Natural killer cell treated with Interleukin-12 subunit alpha and Interleukin-12 subunit beta and Interleukin-15 and Interleukin-18, amount 100 ng/mL, for 72 hours (primary cell): ENCODE measurements around the gene ARL5A. TPM values are rescaled to one million over a fixed set of nuclear protein-coding genes. Genes with fewer than 3 reads are reported as not detected.

Source experiments
- ATAC-seq, 2 donors: fragments of 150-1000 bp; cut with Tn5 transposase in 1 of 2; sonication (Bioruptor Pico), chemical (Tn5 transposase) in 1 of 2; 2 replicates each; pipeline ENCODE4 v1.10.0; 2021
- DNase-seq: peaks from one replicate; pipeline ENCODE4 v3.0.0; 2022; ENCODE audit warnings: low spot score
- H3K27ac Mint-ChIP-seq, 2 donors: 1 replicate in 1 of 2; 2 replicates in 1 of 2; pipeline ENCODE4 v1.8.0; 2022; ENCODE audit warnings: mixed read lengths in 2 of 2, mild to moderate bottlenecking in 1 of 2, moderate library complexity in 1 of 2
- H3K27me3 Mint-ChIP-seq, 2 donors: 1 replicate in 1 of 2; 2 replicates in 1 of 2; pipeline ENCODE4 v1.8.0; 2022; ENCODE audit warnings: mixed read lengths in 2 of 2
- H3K36me3 Mint-ChIP-seq: one replicate; pipeline ENCODE4 v1.8.0; 2022; ENCODE audit warnings: mixed read lengths
- H3K4me1 Mint-ChIP-seq, 2 donors: 1 replicate in 1 of 2; 2 replicates in 1 of 2; pipeline ENCODE4 v1.8.0; 2022; ENCODE audit warnings: low read depth in 2 of 2, mixed read lengths in 2 of 2, mild to moderate bottlenecking in 1 of 2
- H3K4me3 Mint-ChIP-seq: one replicate; pipeline ENCODE4 v1.8.0; 2022; ENCODE audit warnings: mixed read lengths
- H3K9me3 Mint-ChIP-seq: 2 replicates; pipeline ENCODE4 v1.8.0; 2022; ENCODE audit warnings: mixed read lengths
- total RNA-seq, 2 donors: library from RNA; stranded (reverse); gene quantifications; one replicate each; pipeline ENCODE4 v1.2.3, GENCODE V29; 2022

The ARL5A gene
- total RNA-seq, 2 donors from 2014 or later = 45.5 to 68.2 TPM

GRCh38 chr2:151826737-151827157, 1.5 kb downstream of the ARL5A start:
- DNase-seq (no peak), ATAC-seq (no peak)
- Mint-ChIP-seq H3K4me3 (peak overlapping the region; percentile 96), H3K4me1 (peaks cover 39 to 62% of the 10 kb centered on the region in 2 donors), H3K9me3 (peaks cover 3% of the 10 kb centered on the region), H3K27ac (peak overlapping the region; percentile 74 to 98), H3K36me3 (no peaks in the 10 kb centered on the region), H3K27me3 (no peaks in the 10 kb centered on the region)

GRCh38 chr2:151824886-151825285, 3.3 kb downstream of the ARL5A start:
- Mint-ChIP-seq H3K4me1 (peaks cover 48 to 77% of the 10 kb centered on the region in 2 donors), H3K4me3 (no peak overlapping the region), H3K27ac (no peak overlapping the region), H3K36me3 (no peaks in the 10 kb centered on the region), H3K27me3 (no peaks in the 10 kb centered on the region), H3K9me3 (peaks cover 3% of the 10 kb centered on the region)
- no peak for ATAC-seq
- no peak for DNase-seq

DNA sequence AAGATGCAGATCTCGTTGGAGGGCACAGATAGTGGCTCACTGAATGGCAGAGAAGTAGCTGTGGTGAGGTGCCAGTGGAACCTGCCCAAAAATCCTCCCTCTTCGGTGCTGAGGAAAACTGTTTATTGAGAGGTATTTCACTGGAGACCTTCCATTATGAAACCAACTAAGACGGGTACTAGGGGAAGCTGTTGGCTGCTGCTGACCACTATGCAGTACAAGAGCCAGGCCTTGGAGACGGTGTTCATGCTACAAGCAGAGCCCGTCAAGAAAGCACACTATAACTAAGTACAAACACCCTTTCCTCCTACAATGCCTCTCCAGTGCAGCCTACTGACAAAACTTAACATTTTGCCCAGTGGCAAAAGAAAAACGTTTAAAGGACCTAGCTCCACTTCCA, 4.6 kb downstream of the ARL5A start:
- Mint-ChIP-seq H3K27ac (no peak overlapping the region), H3K36me3 (no peaks in the 10 kb centered on the region), H3K4me1 (peaks cover 43 to 71% of the 10 kb centered on the region in 2 donors), H3K27me3 (no peaks in the 10 kb centered on the region), H3K4me3 (peak overlapping the region; percentile 13), H3K9me3 (no peaks in the 10 kb centered on the region)
- no peak for ATAC-seq
- DNase-seq = no peak

DNA sequence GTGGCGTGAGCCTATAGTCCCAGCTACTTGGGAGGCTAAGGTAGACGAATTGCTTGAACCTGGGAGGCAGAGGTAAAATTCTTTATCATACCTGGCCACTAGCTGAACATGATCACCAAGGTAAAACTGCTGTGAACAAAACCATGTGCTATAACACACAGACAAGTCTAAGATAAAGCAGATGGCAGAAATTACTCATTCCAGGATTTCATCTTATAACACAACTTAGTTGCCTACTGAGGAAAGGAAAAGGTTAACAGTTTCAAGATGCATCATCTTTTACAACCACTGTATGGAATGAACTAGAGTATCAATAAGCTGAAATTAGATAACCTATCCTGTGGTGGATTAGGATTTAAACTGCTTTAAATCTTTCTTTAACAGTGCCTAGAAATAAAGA, 8.3 kb downstream of the ARL5A start:
- Mint-ChIP-seq H3K9me3 (no peaks in the 10 kb centered on the region), H3K4me1 (peaks cover 42 to 55% of the 10 kb centered on the region in 2 donors), H3K27ac (peak overlapping the region in 1 of 2 donors; percentile 23), H3K27me3 (no peaks in the 10 kb centered on the region), H3K4me3 (peak overlapping the region; percentile 66), H3K36me3 (peaks cover 5% of the 10 kb centered on the region)
- ATAC-seq = peak; percentile 73 to 94
- DNase-seq = no peak

GRCh38 chr2:151817929-151818328, 10.3 kb downstream of the ARL5A start:
- no peak overlapping the region for H3K4me3 Mint-ChIP-seq
- DNase-seq (no peak), ATAC-seq (no peak)
- peaks cover 29 to 36% of the 10 kb centered on the region in 2 donors for H3K4me1 Mint-ChIP-seq
- no peaks in the 10 kb centered on the region for H3K9me3 Mint-ChIP-seq
- peaks cover 5% of the 10 kb centered on the region for H3K36me3 Mint-ChIP-seq
- no peaks in the 10 kb centered on the region for H3K27me3 Mint-ChIP-seq
- no peak overlapping the region for H3K27ac Mint-ChIP-seq

DNA sequence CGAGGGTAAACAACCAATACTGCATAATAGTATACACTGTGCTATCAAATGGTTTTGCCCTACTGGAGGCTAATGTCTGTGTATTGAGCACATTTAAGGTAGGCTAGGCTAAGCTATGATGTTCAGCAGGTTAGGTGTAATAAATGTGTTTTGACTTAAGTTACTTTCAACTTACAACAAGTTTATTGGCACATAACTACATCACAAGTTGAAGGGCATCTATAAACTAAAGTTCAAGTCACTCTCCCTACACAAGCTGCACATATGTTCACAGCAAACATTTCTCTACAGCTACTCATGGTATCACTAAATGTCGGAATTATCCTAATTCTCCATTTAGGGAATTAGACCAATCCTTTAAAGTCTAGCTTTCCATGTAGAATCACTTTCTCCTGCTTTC, 11.4 kb downstream of the ARL5A start:
- Mint-ChIP-seq H3K4me3 (no peak overlapping the region), H3K36me3 (peaks cover 5% of the 10 kb centered on the region), H3K4me1 (peaks cover 26 to 31% of the 10 kb centered on the region in 2 donors), H3K27ac (no peak overlapping the region), H3K9me3 (no peaks in the 10 kb centered on the region), H3K27me3 (no peaks in the 10 kb centered on the region)
- ATAC-seq (no peak), DNase-seq (no peak)

- Mint-ChIP-seq H3K27me3 (no peaks in the 10 kb centered on the region), H3K27ac (no peak overlapping the region), H3K4me1 (peaks cover 22 to 29% of the 10 kb centered on the region in 2 donors), H3K9me3 (no peaks in the 10 kb centered on the region), H3K4me3 (no peak overlapping the region), H3K36me3 (peaks cover 5% of the 10 kb centered on the region)
- DNase-seq (no peak), ATAC-seq (no peak)
These were observed 12.3 kb downstream of the ARL5A start for GRCh38 chr2:151815821-151816489.

- H3K4me3 Mint-ChIP-seq = no peak overlapping the region
- H3K9me3 Mint-ChIP-seq = no peaks in the 10 kb centered on the region
These were observed 17.7 kb downstream of the ARL5A start for GRCh38 chr2:151810489-151810888.

DNA sequence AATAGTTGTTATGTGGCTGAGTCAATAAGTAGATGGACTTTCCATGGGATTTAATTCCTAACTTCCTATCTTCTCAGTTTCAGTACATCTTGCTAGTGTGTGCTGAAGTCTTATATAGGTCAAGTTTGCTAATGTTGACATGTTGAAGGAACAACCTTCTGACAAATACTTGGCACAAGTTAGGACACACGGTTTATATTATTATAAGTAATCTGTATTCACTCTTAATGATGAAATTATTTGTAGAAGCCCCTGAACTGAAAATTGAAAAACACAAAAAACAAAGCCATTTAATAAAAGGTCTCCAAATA, 19.2 kb downstream of the ARL5A start:
- H3K9me3 Mint-ChIP-seq = no peaks in the 10 kb centered on the region
- DNase-seq = no peak
- ATAC-seq = no peak
- peaks cover 5% of the 10 kb centered on the region for H3K36me3 Mint-ChIP-seq
- no peak overlapping the region for H3K27ac Mint-ChIP-seq
- no peaks in the 10 kb centered on the region for H3K27me3 Mint-ChIP-seq
- peaks cover 2 to 5% of the 10 kb centered on the region in 2 donors for H3K4me1 Mint-ChIP-seq
- H3K4me3 Mint-ChIP-seq = no peak overlapping the region

More at GRCh38 chr2:151810489-151810888, 17.7 kb downstream of the ARL5A start:
- no peak for DNase-seq
- Mint-ChIP-seq H3K36me3 (peaks cover 10% of the 10 kb centered on the region), H3K27me3 (no peaks in the 10 kb centered on the region), H3K27ac (peak overlapping the region in 1 of 2 donors; percentile 12), H3K4me1 (peaks cover 6 to 9% of the 10 kb centered on the region in 2 donors)
- ATAC-seq = no peak

DNA sequence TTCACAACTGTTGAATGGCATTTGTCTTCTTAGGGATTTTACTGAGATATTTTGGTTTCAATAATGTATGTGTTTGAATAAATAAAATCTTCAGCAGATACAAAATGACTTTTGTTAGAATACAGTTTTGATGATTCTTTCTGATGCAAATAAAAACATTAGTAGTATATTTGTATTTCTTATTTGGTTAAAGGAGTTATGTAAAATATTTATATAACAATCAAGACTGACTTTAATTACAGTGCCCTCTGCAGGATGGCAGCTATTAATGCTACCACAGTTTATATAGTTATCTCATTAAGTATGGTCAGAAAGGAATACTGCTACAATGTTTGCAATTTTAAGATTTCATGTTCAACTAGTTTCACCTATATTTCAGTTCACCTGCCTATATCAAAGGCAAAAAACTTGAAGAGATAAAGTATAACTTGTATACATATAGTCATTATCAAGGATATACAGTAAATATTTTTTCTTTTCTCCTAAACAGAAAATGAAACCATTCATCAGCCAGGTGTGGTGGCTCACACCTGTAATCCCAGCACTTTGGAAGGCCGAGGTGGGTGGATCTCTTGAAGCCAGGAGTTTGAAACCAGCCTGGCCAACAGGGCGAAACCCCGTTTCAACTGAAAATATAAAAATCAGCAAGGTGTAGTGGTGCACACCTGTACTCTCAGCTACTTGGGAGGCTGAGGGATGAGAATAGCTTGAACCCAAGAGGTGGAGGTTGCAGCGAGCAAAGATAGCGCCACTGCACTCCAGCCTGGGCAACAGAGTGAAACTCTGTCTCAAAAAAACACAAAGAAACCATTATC, 19.8 kb downstream of the ARL5A start:
- no peak for DNase-seq
- no peak for ATAC-seq
- Mint-ChIP-seq H3K4me3 (no peak overlapping the region), H3K4me1 (peaks cover 2 to 5% of the 10 kb centered on the region in 2 donors), H3K36me3 (peaks cover 5% of the 10 kb centered on the region), H3K9me3 (no peaks in the 10 kb centered on the region), H3K27ac (no peak overlapping the region), H3K27me3 (no peaks in the 10 kb centered on the region)

DNA sequence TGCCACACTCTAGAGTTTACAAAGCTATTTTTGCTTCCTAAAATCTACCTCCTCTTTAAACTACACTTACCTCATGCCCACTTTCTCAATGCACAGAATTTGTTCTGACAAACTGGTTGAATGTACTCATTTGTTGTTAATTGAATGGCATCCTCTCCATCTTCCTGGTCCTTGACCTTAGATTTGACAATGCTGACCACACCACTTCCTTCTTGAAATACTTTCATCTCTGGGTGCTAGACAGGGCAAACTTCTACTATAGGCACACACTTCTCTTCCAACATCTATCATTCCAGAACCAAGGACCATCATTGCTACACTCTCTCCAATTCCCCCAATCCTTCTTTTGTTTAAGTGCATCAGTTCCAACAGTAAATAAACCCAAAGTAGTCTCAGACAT, 22.3 kb downstream of the ARL5A start:
- Mint-ChIP-seq H3K36me3 (peaks cover 10% of the 10 kb centered on the region), H3K4me3 (no peak overlapping the region), H3K9me3 (no peaks in the 10 kb centered on the region), H3K4me1 (peaks cover 0 to 5% of the 10 kb centered on the region in 2 donors), H3K27me3 (no peaks in the 10 kb centered on the region), H3K27ac (no peak overlapping the region)
- ATAC-seq = peak in 1 of 2 donors; percentile 54
- DNase-seq = no peak

DNA sequence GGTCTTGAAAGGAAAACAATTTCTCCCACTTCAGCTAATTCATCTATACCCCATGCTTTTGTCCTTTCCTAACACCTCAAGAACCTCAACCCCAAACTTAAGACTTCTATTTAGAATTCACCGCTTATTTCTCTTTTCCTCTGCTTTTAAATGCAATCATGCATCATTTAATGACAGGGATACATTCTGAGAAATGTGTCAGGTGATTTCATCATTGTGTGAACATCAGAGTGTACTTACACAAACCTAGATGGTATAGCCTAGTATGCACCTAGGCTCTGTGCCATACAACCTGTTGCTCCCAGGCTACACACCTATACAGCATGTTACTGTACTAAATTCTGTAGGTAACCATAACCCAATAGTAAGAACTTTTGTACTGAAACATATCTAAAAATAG, 22.9 kb downstream of the ARL5A start:
- Mint-ChIP-seq H3K4me1 (peaks cover 0 to 2% of the 10 kb centered on the region in 2 donors), H3K27ac (no peak overlapping the region), H3K9me3 (no peaks in the 10 kb centered on the region), H3K4me3 (no peak overlapping the region), H3K27me3 (no peaks in the 10 kb centered on the region), H3K36me3 (peaks cover 7% of the 10 kb centered on the region)
- ATAC-seq (no peak), DNase-seq (no peak)

DNA sequence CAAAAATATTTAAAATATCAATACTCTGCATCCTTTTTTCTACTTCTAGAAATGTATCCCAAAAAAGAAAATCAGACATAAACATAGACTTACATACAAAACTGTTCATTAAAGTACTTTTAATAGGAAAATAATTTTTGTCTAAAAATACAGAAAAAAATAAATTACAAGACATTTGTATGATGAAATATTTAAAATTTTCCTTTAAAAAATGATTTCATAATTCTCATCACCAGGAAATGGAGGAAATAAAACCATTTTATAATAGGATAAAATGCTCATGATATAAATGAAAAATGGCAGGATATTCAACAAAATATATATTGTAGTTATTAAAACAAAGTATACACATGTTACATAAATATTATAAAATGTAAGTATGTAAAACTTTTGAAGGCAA, 24.4 kb downstream of the ARL5A start:
- DNase-seq = no peak
- Mint-ChIP-seq H3K4me3 (no peak overlapping the region), H3K27me3 (no peaks in the 10 kb centered on the region), H3K4me1 (no peaks in the 10 kb centered on the region), H3K9me3 (no peaks in the 10 kb centered on the region), H3K36me3 (peaks cover 5% of the 10 kb centered on the region), H3K27ac (no peak overlapping the region)
- ATAC-seq = no peak

- Mint-ChIP-seq H3K27ac (no peak overlapping the region), H3K36me3 (peaks cover 5% of the 10 kb centered on the region)
These were observed 25.9 kb downstream of the ARL5A start for GRCh38 chr2:151802315-151802714.

More at GRCh38 chr2:151802315-151802714, 25.9 kb downstream of the ARL5A start:
- Mint-ChIP-seq H3K4me3 (no peak overlapping the region), H3K27me3 (no peaks in the 10 kb centered on the region), H3K9me3 (no peaks in the 10 kb centered on the region), H3K4me1 (no peaks in the 10 kb centered on the region)
- DNase-seq (no peak), ATAC-seq (no peak)
